ENCODE data around the gene KCNIP1. TPM values are rescaled to one million over a fixed set of nuclear protein-coding genes. Genes with fewer than 3 reads are reported as not detected.

The KCNIP1 gene
- total RNA-seq, 1 donor from 2014 or later = 0.16 TPM

- H3K9me3 ChIP-seq (replicated peaks) = no peaks in the 10 kb centered on the region
- peaks cover 40% of the 10 kb centered on the region for H3K4me1 ChIP-seq
- no peaks in the 10 kb centered on the region for H3K36me3 ChIP-seq
- DNase-seq = no peak
- no peak for TF ChIP-seq CTCF (IDR thresholded peaks at IDR 0.05; ENCODE audit: borderline replicate concordance)
- no peak overlapping the region for H3K27ac ChIP-seq (replicated peaks)
- peaks cover 4% of the 10 kb centered on the region for H3K27me3 ChIP-seq (ENCODE audit: low read depth)
- H3K4me3 ChIP-seq = no peak overlapping the region
- intact Hi-C loops (cut with micrococcal nuclease) = loop anchor here (5.0 to 10.0 kb wide), 2 partner anchors 192 to 405 kb away; no protein-coding TSS in a partner anchor
These were observed 125.9 kb downstream of the KCNIP1 start for GRCh38 chr5:170629566-170630175.

GRCh38 chr5:170630226-170630625, 126.4 kb downstream of the KCNIP1 start:
- Histone ChIP-seq H3K4me1 (peaks cover 40% of the 10 kb centered on the region), H3K27me3 (ENCODE audit: low read depth) (peaks cover 1% of the 10 kb centered on the region), H3K9me3 (replicated peaks) (no peaks in the 10 kb centered on the region), H3K27ac (replicated peaks) (no peak overlapping the region), H3K36me3 (no peaks in the 10 kb centered on the region), H3K4me3 (no peak overlapping the region)
- intact Hi-C loops (cut with micrococcal nuclease) = loop anchor here (5.0 to 10.0 kb wide), 2 partner anchors 193 to 405 kb away; no protein-coding TSS in a partner anchor
- TF ChIP-seq CTCF (IDR thresholded peaks at IDR 0.05; ENCODE audit: borderline replicate concordance) = no peak
- no peak for DNase-seq

GRCh38 chr5:170630711-170631141, 126.9 kb downstream of the KCNIP1 start:
- Histone ChIP-seq H3K36me3 (no peaks in the 10 kb centered on the region), H3K9me3 (replicated peaks) (no peaks in the 10 kb centered on the region), H3K27me3 (ENCODE audit: low read depth) (no peaks in the 10 kb centered on the region), H3K27ac (replicated peaks) (no peak overlapping the region), H3K4me3 (no peak overlapping the region), H3K4me1 (peaks cover 40% of the 10 kb centered on the region)
- TF ChIP-seq CTCF (IDR thresholded peaks at IDR 0.05; ENCODE audit: borderline replicate concordance) = no peak
- intact Hi-C loops (cut with micrococcal nuclease) = loop anchor here (5.0 to 10.0 kb wide), 2 partner anchors 193 to 406 kb away; no protein-coding TSS in a partner anchor
- DNase-seq = no peak

- Histone ChIP-seq H3K27ac (replicated peaks) (peak overlapping the region; percentile 16), H3K27me3 (ENCODE audit: low read depth) (no peaks in the 10 kb centered on the region), H3K36me3 (no peaks in the 10 kb centered on the region), H3K4me3 (no peak overlapping the region), H3K9me3 (replicated peaks) (no peaks in the 10 kb centered on the region), H3K4me1 (peaks cover 40% of the 10 kb centered on the region)
- peak; percentile 50 for TF ChIP-seq CTCF (IDR thresholded peaks at IDR 0.05; ENCODE audit: borderline replicate concordance)
- intact Hi-C loops (cut with micrococcal nuclease) = loop anchor here (5.0 to 10.0 kb wide), 2 partner anchors 194 to 407 kb away; no protein-coding TSS in a partner anchor
- DNase-seq = peak; percentile 28
These were observed 127.8 kb downstream of the KCNIP1 start for GRCh38 chr5:170631466-170632195.

- peak overlapping the region; percentile 58 for H3K4me3 ChIP-seq
- TF ChIP-seq CTCF (IDR thresholded peaks at IDR 0.05; ENCODE audit: borderline replicate concordance) = no peak
- no peaks in the 10 kb centered on the region for H3K36me3 ChIP-seq
- no peaks in the 10 kb centered on the region for H3K27me3 ChIP-seq (ENCODE audit: low read depth)
- DNase-seq = no peak
- peak overlapping the region; percentile 76 for H3K27ac ChIP-seq (replicated peaks)
- peaks cover 40% of the 10 kb centered on the region for H3K4me1 ChIP-seq
- intact Hi-C loops (cut with micrococcal nuclease) = loop anchor here (5.0 to 10.0 kb wide), 2 partner anchors 195 to 408 kb away; no protein-coding TSS in a partner anchor
- H3K9me3 ChIP-seq (replicated peaks) = no peaks in the 10 kb centered on the region
These were observed 128.6 kb downstream of the KCNIP1 start for GRCh38 chr5:170632266-170632984.

All from left ventricle myocardium inferior (tissue), 1 donor.